ENCODE data around the gene CDK4. TPM values are rescaled to one million over a fixed set of nuclear protein-coding genes. Genes with fewer than 3 reads are reported as not detected.

Gene CDK4
- total RNA-seq, 2 experiments from 2014 or later = 87.7 to 88.6 TPM

GRCh38 chr12:57741844-57742738 is 10.0 kb downstream of the CDK4 start:
- DNase-seq = peak; percentile 88
- peaks cover 61% of the 10 kb centered on the region for H3K4me1 Mint-ChIP-seq
- peak overlapping the region; percentile 89 for H3K27ac Mint-ChIP-seq
- no peaks in the 10 kb centered on the region for H3K9me3 Mint-ChIP-seq
- ChIA-PET POLR2A (interaction anchor here (0.7 to 3.3 kb wide), 16 partner anchors 8 to 221 kb away, joined by 3 to 27 read pairs (median 5); partner anchors contain the start of genes CDK4, DDIT3, METTL1 and OS9), CTCF (interaction anchor here (0.9 to 2.5 kb wide), 17 partner anchors 8 to 283 kb away, joined by 3 to 16 read pairs (median 4); partner anchors contain the start of genes CDK4, EEF1AKMT3, GLI1 and METTL1)
- H3K27me3 Mint-ChIP-seq = no peaks in the 10 kb centered on the region
- H3K36me3 Mint-ChIP-seq (ENCODE audit: low read depth) = peaks cover 33% of the 10 kb centered on the region
- peak overlapping the region; percentile 83 for H3K4me3 Mint-ChIP-seq

- Mint-ChIP-seq H3K4me3 (peak overlapping the region; percentile 83), H3K9me3 (no peaks in the 10 kb centered on the region), H3K27ac (peak overlapping the region; percentile 89), H3K27me3 (no peaks in the 10 kb centered on the region), H3K36me3 (ENCODE audit: low read depth) (peaks cover 33% of the 10 kb centered on the region), H3K4me1 (peaks cover 62% of the 10 kb centered on the region)
- ChIA-PET CTCF (interaction anchor here (0.8 to 2.5 kb wide), 18 partner anchors 9 to 283 kb away, joined by 3 to 16 read pairs (median 4); partner anchors contain the start of genes CDK4, EEF1AKMT3, GLI1 and METTL1), POLR2A (interaction anchor here (0.7 to 3.3 kb wide), 18 partner anchors 9 to 264 kb away, joined by 3 to 27 read pairs (median 5); partner anchors contain the start of genes CDK4, DDIT3, METTL1 and OS9)
- no peak for DNase-seq
Measured at GRCh38 chr12:57741413-57741789, 10.7 kb downstream of the CDK4 start.

- no peaks in the 10 kb centered on the region for H3K9me3 Mint-ChIP-seq
- peaks cover 58% of the 10 kb centered on the region for H3K4me1 Mint-ChIP-seq
- H3K36me3 Mint-ChIP-seq (ENCODE audit: low read depth) = peaks cover 32% of the 10 kb centered on the region
- ChIA-PET CTCF (interaction anchor here (0.8 to 2.5 kb wide), 18 partner anchors 9 to 282 kb away, joined by 3 to 16 read pairs (median 4); partner anchors contain the start of genes CDK4, EEF1AKMT3, GLI1 and METTL1), POLR2A (interaction anchor here (0.6 to 3.3 kb wide), 17 partner anchors 10 to 263 kb away, joined by 3 to 27 read pairs (median 5); partner anchors contain the start of genes CDK4, DDIT3, METTL1 and OS9)
- H3K4me3 Mint-ChIP-seq = peak overlapping the region; percentile 83
- no peaks in the 10 kb centered on the region for H3K27me3 Mint-ChIP-seq
- peak; percentile 92 for DNase-seq
- peak overlapping the region; percentile 89 for H3K27ac Mint-ChIP-seq
Measured at GRCh38 chr12:57740656-57741412, 11.3 kb downstream of the CDK4 start.

- POLR2A ChIA-PET = interaction anchor here (1.6 to 3.3 kb wide), 5 partner anchors 9 to 262 kb away, joined by 3 to 27 read pairs (median 12); no protein-coding TSS in a partner anchor
- CTCF ChIA-PET = interaction anchor here (1.6 to 2.5 kb wide), 3 partner anchors 17 to 281 kb away, joined by 6 to 16 read pairs (median 9); partner anchors contain the start of gene GLI1
- no peaks in the 10 kb centered on the region for H3K9me3 Mint-ChIP-seq
- no peak for DNase-seq
- H3K4me1 Mint-ChIP-seq = peaks cover 52% of the 10 kb centered on the region
- H3K36me3 Mint-ChIP-seq (ENCODE audit: low read depth) = peaks cover 35% of the 10 kb centered on the region
- H3K27me3 Mint-ChIP-seq = no peaks in the 10 kb centered on the region
- H3K4me3 Mint-ChIP-seq = peak overlapping the region; percentile 83
- H3K27ac Mint-ChIP-seq = no peak overlapping the region
Measured at GRCh38 chr12:57739914-57740538, 12.1 kb downstream of the CDK4 start.

DNA sequence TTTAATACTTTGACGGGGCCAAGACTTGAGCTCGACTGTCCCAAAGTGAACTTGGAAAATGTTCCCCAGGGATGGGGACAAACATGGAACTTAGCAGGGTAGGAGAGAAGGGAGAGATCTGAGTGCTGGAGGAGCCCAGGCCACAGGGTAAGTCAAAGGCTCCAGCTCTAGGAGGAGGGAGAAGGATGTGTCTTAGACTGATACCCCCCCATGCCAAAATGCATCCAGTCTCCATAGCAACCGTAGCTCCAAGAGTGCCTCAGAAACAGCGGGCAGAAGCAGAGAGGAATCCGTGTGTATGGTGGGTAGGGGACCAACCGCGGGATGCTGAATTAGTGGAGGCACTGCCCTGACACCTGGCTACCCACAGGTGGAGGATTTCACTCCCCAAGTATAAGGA is 12.7 kb downstream of the CDK4 start:
- Mint-ChIP-seq H3K9me3 (no peaks in the 10 kb centered on the region), H3K36me3 (ENCODE audit: low read depth) (peaks cover 38% of the 10 kb centered on the region), H3K4me3 (peak overlapping the region; percentile 63), H3K27me3 (no peaks in the 10 kb centered on the region), H3K27ac (peak overlapping the region; percentile 80), H3K4me1 (peaks cover 49% of the 10 kb centered on the region)
- ChIA-PET CTCF (no interaction called here), POLR2A (interaction anchor here (3.3 kb wide), 1 partner anchor 19 kb away, joined by 27 read pairs; no protein-coding TSS in a partner anchor)
- no peak for DNase-seq

DNA sequence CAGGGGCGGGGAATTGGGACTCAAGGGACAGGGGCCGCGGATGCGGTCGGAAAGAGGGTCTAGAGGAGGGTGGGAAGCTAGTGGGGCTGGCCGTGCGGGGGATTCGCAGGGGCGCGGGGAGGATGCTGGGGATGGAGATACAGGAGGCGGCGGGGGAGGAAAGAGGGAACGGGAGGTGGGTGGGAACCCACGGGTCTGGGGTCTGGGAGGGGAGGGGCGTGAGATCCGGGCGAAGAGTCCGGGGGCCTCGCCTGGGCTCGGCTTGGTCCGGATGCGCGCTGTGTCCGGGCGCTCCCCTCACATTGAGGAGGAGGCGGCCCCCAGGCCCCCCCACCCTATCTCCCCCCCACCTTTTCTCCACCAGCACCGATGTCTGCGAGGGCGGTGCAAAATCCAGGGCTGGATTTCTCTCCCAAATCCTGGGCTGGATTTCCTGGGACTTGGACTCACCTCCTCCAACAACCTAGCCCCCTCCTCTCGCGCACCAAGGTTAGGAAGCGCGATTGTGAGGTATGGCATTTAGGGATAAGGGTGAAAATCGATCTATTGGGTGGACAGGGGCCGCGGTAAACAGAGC is 13.4 kb downstream of the CDK4 start, which contains the start of gene AGAP2:
Gene AGAP2 (minus strand): TSS at position 82 of the 577 bp plus-strand sequence. CDS start 496 bp downstream, outside the sequence.
- H3K4me1 Mint-ChIP-seq = peaks cover 42% of the 10 kb centered on the region
- H3K4me3 Mint-ChIP-seq = peak within 1 kb of the TSS; percentile 63
- H3K36me3 Mint-ChIP-seq (ENCODE audit: low read depth) = peaks cover 43% of the 10 kb centered on the region
- no peak for DNase-seq
- H3K9me3 Mint-ChIP-seq = no peaks in the 10 kb centered on the region
- ChIA-PET POLR2A (no interaction called here), CTCF (no interaction called here)
- no peaks in the 10 kb centered on the region for H3K27me3 Mint-ChIP-seq
- H3K27ac Mint-ChIP-seq = peak within 1 kb of the TSS; percentile 80

- Mint-ChIP-seq H3K27ac (no peak overlapping the region), H3K4me1 (peaks cover 37% of the 10 kb centered on the region), H3K9me3 (no peaks in the 10 kb centered on the region), H3K36me3 (ENCODE audit: low read depth) (peaks cover 53% of the 10 kb centered on the region), H3K4me3 (no peak overlapping the region), H3K27me3 (no peaks in the 10 kb centered on the region)
- POLR2A ChIA-PET = no interaction called here
- CTCF ChIA-PET = no interaction called here
- no peak for DNase-seq
Measured at GRCh38 chr12:57737467-57738460, 14.3 kb downstream of the CDK4 start.

DNA sequence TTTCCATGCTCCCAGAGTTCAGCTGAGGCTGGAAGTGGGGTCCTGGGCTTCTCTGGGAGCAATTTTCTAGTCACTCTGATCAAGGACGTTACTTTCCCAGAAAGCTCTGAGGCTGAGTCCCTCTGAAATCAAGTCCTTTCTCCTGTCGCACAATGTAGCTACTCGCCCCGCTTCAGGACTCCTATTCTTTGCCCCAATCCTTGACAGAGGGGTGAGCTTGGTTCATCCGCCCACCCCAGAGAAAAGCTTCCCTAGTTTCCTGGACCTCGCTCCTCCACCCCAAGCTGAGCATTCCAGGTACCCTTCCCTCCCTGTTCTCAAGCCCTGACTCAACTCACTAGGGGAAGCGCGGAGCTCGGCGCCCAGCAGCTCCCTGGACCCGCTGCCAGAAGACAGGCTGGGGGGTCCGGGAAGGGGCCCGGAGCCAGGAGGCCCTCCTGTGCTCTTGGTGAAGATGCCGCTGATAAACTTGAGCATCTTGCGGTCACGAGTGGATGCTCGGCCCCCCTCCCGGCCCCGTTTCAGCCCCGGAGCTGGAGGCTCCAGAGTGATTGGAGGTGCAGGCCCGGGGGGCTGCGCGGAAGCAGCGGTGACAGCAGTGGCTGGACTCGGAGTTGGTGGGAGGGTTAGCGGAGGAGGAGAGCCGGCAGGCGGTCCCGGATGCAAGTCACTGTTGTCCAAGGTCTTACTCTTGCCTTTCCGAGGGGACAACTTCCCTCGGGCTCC is 15.2 kb downstream of the CDK4 start:
- Mint-ChIP-seq H3K9me3 (no peaks in the 10 kb centered on the region), H3K36me3 (ENCODE audit: low read depth) (peaks cover 62% of the 10 kb centered on the region), H3K4me3 (no peak overlapping the region), H3K27me3 (no peaks in the 10 kb centered on the region), H3K4me1 (peaks cover 30% of the 10 kb centered on the region), H3K27ac (no peak overlapping the region)
- ChIA-PET POLR2A (no interaction called here), CTCF (no interaction called here)
- no peak for DNase-seq

DNA sequence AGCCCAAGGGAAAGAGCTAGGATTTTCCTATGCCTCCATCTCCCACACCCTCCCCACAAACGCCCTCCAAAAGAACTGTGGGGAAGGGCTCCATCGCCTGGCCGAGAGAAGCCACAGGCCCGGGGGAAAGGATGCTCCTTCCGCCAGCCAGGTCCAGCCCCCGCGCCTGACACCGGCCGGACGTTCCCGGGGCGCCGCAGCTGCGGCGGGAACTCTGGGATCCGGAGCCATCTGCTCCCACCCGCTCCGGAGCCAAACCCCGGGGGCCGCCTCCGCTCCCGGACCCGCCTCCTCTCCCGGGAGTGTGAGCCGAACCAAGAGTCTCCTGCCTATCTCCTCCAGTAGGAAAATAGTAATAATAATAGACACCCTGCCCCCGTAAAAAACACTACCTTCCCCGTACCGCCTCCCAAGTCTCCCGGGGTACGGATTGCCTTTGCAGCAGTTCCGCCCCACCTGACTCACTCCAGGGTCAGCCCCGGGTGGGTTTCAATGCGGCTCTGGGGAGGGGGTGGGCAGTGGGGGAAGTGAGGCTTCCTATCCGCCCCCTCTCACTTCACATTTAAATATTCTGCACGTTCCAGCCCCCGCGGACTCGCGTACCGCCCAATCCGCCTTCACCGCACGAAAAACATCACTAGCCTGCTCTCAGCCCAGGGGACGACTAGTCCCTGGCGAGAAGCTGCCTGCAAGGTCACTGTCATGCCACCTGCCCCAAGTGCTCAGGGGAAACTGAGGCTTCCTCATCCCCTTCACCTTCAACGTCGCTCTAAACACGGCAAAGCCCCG is 16.0 kb downstream of the CDK4 start:
- Mint-ChIP-seq H3K9me3 (no peaks in the 10 kb centered on the region), H3K36me3 (ENCODE audit: low read depth) (peaks cover 66% of the 10 kb centered on the region)

GRCh38 chr12:57735198-57735855 is 16.8 kb downstream of the CDK4 start:
- Mint-ChIP-seq H3K4me1 (peaks cover 24% of the 10 kb centered on the region), H3K36me3 (ENCODE audit: low read depth) (peaks cover 67% of the 10 kb centered on the region), H3K27me3 (no peaks in the 10 kb centered on the region), H3K4me3 (no peak overlapping the region), H3K9me3 (no peaks in the 10 kb centered on the region), H3K27ac (no peak overlapping the region)
- ChIA-PET CTCF (no interaction called here), POLR2A (interaction anchor here (1.4 kb wide), 1 partner anchor 16 kb away, joined by 6 read pairs; no protein-coding TSS in a partner anchor)
- DNase-seq = no peak

More for the DNA sequence above, 16.0 kb downstream of the CDK4 start:
- no peak overlapping the region for H3K27ac Mint-ChIP-seq
- no peak overlapping the region for H3K4me3 Mint-ChIP-seq
- H3K27me3 Mint-ChIP-seq = no peaks in the 10 kb centered on the region
- POLR2A ChIA-PET = interaction anchor here (1.4 kb wide), 1 partner anchor 16 kb away, joined by 6 read pairs; no protein-coding TSS in a partner anchor
- H3K4me1 Mint-ChIP-seq = peaks cover 30% of the 10 kb centered on the region
- DNase-seq = no peak
- CTCF ChIA-PET = no interaction called here

Measured in activated CD4-positive, alpha-beta memory T cell treated with anti-CD3 and anti-CD28 coated beads, Interleukin-2, amount 10 ng/mL, durations not matched to agents 7 days and 5 days (primary cell).